ACHN (cell line): ENCODE measurements around the gene PCLO.
A peak's percentile ranks its signal among the peaks of the same experiment; 100 is the strongest.

Source experiments
- DNase-seq: peaks from one replicate; pipeline ENCODE4 v3.0.0-alpha.2; 2015
- in situ Hi-C: cut with HindIII; loops from 2 replicates; pipeline ENCODE4 v1.10.0; 2017; ENCODE audit warnings: low sequenced_read_pairs, low pct_ligation_motif_present, low pct_unique_long_range_greater_than_20kb

PCLO gene

GRCh38 chr7:83162402-83163256 is at the start of gene PCLO:
TSS of gene PCLO (minus strand) at chr7:83162884. CDS start at chr7:83162592, 292 bp downstream.
- DNase-seq = peak; percentile 99
- in situ Hi-C loops = no loop called here

DNA sequence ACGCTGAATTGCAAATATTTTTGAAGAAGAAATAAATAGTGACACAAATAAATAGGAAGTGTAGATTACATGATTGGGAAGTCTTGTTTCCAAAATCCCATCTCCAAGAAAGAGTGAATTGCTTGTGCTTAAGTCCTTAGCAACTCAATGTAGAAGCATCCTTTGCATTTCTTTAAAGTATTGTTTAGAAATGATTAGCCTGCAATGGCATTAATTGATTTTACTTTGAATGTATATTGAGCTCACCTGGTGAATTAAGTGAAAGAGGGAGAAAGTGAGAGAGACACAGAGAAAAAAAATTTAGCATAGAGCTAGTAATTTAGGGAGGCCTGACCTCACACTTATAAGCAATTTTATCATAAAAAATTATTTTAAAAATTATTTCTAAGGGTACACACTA is 49.0 kb upstream of the PCLO start:
- in situ Hi-C loops = no loop called here

DNA sequence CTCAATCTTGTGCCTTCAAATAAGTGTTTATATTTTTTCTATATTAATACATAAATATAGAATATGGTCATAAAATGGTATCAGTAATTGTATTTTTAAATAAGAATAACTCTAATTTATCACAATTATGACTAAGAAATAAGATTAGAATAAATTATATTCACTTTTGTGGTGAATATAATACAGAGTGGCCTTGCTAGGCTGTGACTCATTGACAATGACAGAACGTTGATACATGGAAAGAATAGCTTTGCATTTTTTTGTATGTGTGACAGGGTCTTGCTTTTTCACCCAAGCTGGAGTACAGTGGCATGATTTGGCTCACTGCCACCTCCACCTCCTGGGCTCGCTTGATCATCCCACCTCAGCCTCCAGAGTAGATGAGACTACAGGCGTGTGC is 47.8 kb upstream of the PCLO start:
- DNase-seq = no peak
- in situ Hi-C loops = no loop called here

More for the DNA sequence above, 49.0 kb upstream of the PCLO start:
- no peak for DNase-seq

DNA sequence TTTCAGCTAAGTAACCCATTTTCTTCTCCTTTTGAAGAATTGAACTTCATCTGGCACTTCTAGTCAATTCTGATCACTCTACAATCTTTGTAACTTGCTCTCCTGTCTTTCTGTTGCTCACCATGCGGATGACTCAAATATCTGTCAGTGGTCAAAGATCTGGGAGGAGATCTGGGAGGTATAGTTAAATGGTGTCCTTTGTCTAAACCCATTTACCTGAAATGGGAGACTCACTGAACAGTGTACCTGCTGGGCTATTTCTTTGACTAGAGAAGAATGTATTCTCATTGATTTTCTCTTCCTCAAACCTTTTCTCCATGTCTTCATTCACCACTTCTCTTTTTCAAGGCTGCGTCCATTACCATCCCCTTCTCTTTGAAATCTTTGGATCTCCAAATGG is 42.0 kb upstream of the PCLO start:
- no peak for DNase-seq
- in situ Hi-C loops = no loop called here

DNA sequence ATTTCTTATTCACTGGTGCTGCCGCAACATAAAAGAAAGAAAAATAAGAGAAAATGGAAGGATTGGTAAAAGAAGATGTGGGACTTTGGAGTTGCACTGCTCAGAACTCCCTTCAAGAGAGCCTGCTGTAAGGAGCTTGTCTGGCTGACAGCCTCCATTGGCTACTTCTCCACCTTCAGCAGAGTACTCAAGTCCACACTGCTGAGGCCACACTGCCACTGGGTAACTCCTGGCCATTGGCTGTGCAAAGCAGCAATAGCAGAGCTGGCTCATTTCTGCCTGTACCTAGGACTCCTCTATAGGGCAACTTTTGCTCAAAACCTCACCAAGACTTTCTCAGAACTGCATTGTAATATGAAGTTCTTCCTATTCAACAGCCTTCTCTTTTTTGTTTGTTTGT is 38.7 kb upstream of the PCLO start:
- no peak for DNase-seq
- in situ Hi-C loops = no loop called here

DNA sequence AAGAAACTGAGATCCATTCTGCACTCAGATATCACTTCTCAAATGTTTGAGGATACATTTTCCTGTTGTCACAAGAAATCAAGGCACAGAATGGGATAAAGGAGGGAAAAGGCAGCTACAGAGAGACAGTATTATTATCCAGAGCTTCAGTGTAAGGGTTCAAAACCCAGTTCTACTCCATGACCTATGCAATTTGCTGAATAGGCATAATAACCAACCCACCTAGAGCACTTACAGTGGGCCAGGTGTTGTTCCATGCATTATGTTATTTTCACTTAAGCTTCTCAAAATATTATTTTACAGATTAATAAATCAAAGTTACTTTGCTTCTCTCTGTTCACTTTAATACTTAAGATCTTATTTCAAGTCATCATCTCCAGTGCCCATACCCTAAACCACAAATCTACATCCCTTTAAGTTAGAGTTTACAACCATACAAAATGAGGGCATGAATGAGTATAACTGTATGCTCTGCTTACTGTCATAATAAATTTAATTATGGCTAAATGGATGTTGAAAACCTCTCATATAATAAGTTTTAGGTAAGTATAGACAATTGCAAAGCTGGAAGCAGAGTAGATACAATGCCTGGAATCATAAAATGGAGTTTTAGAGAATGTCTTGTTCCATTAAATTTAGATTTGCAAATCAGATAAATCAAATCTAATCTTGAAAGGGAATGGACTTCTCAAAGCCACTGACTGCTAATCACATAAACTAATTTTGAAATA is 28.1 kb upstream of the PCLO start:
- in situ Hi-C loops = no loop called here
- DNase-seq = no peak

GRCh38 chr7:83178796-83179195 is 16.1 kb upstream of the PCLO start:
- no peak for DNase-seq
- in situ Hi-C loops = no loop called here

DNA sequence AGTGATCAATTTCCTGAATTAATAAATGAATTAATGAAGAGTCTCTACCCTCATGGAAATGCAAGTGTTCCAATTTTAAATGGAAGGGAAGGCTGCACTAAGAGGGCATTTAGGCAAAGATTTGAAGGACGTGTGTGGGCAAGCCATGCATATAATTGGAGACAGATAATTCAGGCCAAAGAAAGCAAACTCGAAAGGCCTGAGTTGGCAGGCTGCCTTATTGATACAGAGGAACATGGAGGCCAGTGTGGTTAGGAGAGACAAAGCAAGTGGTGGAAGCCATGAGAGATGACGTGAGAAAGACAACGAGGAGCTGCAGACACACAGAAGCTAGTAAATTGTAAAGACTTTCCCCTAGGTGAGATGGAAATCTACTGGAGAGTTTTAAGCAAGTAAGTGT is 15.4 kb upstream of the PCLO start:
- in situ Hi-C loops = no loop called here

DNA sequence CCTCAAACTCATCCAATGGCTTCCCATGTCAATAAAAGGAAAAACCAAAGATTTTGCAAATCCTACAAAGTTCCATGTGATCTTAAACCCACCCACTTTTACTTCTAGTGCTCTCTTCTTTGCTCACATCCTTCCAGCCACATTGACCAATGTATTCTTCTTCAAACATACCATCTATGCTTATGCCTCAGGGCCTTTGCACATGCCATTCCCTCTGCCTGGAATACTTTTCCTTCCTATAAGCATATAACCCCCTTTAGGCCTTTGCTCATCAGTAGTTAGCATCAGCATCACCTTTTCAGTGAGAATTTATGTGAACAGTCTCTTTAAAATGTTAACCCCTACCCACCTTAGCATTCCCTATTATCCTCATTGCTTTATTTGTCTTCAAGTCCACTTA is 11.0 kb upstream of the PCLO start:
- no peak for DNase-seq
- in situ Hi-C loops = no loop called here

More for the DNA sequence above, 15.4 kb upstream of the PCLO start:
- DNase-seq = no peak

DNA sequence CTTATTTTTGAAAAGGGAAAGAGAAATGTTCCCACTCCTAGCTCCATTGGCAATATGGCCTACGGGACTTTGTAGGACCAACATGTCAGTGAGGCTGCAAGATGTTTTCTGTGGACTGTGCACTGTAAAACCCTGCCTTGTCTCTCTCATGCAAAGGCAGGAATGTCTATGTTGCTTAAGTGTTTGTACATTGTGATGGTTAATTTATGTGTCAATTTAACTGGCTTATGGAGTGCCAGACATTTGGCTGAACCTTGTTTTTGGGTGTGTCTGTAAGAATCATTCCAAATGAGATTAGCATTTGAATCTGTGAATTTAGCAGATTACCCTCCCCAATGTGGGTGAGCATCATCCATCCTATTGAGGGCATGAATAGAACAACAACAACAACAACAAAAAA is 4.1 kb upstream of the PCLO start:
- in situ Hi-C loops = no loop called here

GRCh38 chr7:83161899-83162401 is 734 bp downstream of the PCLO start:
- DNase-seq = peak; percentile 28
- in situ Hi-C loops = no loop called here

More for the DNA sequence above, 4.1 kb upstream of the PCLO start:
- no peak for DNase-seq

GRCh38 chr7:83161186-83161585 is 1.5 kb downstream of the PCLO start:
- in situ Hi-C loops = no loop called here

GRCh38 chr7:83159731-83160130 is 3.0 kb downstream of the PCLO start:
- DNase-seq = no peak
- in situ Hi-C loops = no loop called here

More at GRCh38 chr7:83161186-83161585, 1.5 kb downstream of the PCLO start:
- peak; percentile 44 for DNase-seq

GRCh38 chr7:83156006-83156405 is 6.7 kb downstream of the PCLO start:
- in situ Hi-C loops = no loop called here
- DNase-seq = no peak

- in situ Hi-C loops = no loop called here
These were observed 7.3 kb downstream of the PCLO start for GRCh38 chr7:83155407-83155806.

DNA sequence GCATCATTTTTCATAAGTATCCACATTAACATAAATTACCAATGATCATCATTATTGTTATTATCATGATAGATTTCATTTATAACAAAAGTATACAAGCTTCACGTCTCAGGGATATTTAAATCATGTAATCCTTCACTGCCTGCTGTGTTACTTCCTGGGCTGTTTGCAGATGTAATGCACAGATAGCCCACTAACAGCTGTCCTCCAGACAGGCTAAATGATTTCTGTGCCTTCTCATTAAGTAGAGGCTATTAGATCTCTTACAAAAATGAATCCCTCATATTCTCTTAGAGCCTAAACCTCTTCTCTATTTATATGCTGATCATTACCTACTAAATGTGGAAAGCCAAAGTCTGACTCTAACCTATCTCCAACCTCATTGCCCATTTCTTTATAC is 9.3 kb downstream of the PCLO start:
- in situ Hi-C loops = no loop called here
- no peak for DNase-seq

More at GRCh38 chr7:83155407-83155806, 7.3 kb downstream of the PCLO start:
- no peak for DNase-seq

DNA sequence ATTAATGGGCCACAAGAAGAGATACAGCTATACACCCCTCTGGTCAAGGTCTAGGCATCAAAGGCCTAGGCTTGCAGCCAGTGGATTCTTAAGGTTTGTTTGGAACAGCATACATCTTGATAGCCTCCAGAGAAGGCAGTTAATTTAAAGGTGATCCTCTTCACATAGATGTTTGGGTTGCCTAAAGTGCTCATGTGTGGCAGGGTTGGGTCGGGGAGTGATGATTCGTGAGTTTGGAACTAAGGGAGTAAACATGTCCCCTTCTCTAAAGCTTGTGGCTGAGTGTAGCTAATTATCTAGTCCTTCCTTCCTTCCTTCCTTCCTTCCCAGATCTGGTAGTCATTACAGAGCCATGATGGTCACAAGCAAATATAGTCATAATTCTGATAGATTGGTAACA is 12.4 kb downstream of the PCLO start:
- DNase-seq = no peak
- in situ Hi-C loops = no loop called here

GRCh38 chr7:83149466-83149865 is 13.2 kb downstream of the PCLO start:
- DNase-seq = no peak
- in situ Hi-C loops = no loop called here

DNA sequence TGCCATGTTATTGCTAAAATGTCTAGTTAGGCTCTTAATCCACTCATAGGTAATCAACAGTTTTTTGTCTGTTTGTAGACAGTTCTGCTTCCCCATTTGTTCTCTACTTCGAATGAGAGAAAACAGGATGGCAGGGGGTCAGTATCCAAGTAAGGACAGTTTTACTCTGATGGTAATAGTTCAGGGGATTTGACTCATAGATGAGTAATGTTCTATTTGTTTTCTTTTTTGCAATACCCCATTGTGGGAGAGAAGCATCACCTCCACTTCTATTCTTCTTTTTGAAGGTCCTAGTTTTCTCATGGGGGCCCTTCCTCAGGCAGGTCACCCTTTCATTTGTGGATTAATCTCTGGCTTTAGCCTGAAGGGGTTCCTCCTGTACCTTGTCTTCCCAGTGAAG is 13.9 kb downstream of the PCLO start:
- no peak for DNase-seq
- in situ Hi-C loops = no loop called here

- in situ Hi-C loops = no loop called here
- DNase-seq = no peak
These were observed 19.6 kb downstream of the PCLO start for GRCh38 chr7:83143107-83143506.
